ENCODE data around the gene RGS9BP.

- TF ChIP-seq CTCF (IDR thresholded peaks at IDR 0.05; ENCODE audit: low read length), result no peak
- no peak for TF ChIP-seq EZH2phosphoT487 (IDR thresholded peaks at IDR 0.05; ENCODE audit: low read length)
- no peak for TF ChIP-seq EZH2 (optimal IDR thresholded peaks at IDR 0.05; ENCODE audit: low read depth, low read length)
These were observed 29.1 kb upstream of the RGS9BP start for GRCh38 chr19:32646556-32646955.
